ENCODE data around the gene YARS1. TPM values are rescaled to one million over a fixed set of nuclear protein-coding genes. Genes with fewer than 3 reads are reported as not detected.

YARS1 gene
- total RNA-seq, 1 donor, result 199 TPM

- Histone ChIP-seq H4K20me1 (ENCODE audit: insufficient read depth, low read length) (no peaks in the 10 kb centered on the region), H2AFZ (ENCODE audit: low read length) (no peak overlapping the region), H3K4me2 (ENCODE audit: insufficient read depth, low read length) (no peak overlapping the region), H3K27me3 (ENCODE audit: insufficient read depth, low read length) (no peaks in the 10 kb centered on the region), H3K4me1 (ENCODE audit: insufficient read depth, low read length) (no peaks in the 10 kb centered on the region), H3K27ac (ENCODE audit: low read depth, low read length) (no peak overlapping the region), H3K36me3 (ENCODE audit: insufficient read depth, low read length) (peaks cover 70% of the 10 kb centered on the region), H3K4me3 (ENCODE audit: insufficient read depth, low read length) (no peak overlapping the region), H3K79me2 (ENCODE audit: insufficient read depth, low read length) (no peaks in the 10 kb centered on the region), H3K9me3 (ENCODE audit: low read depth, low read length) (no peaks in the 10 kb centered on the region)
- TF ChIP-seq CTCF (IDR thresholded peaks at IDR 0.05; ENCODE audit: extremely low read depth, low read depth, low read length), result no peak
- DNase-seq (ENCODE audit: insufficient read length, low spot score, missing footprints), result no peak
Observed at GRCh38 chr1:32831878-32832277, 14.7 kb upstream of the YARS1 start.

DNA sequence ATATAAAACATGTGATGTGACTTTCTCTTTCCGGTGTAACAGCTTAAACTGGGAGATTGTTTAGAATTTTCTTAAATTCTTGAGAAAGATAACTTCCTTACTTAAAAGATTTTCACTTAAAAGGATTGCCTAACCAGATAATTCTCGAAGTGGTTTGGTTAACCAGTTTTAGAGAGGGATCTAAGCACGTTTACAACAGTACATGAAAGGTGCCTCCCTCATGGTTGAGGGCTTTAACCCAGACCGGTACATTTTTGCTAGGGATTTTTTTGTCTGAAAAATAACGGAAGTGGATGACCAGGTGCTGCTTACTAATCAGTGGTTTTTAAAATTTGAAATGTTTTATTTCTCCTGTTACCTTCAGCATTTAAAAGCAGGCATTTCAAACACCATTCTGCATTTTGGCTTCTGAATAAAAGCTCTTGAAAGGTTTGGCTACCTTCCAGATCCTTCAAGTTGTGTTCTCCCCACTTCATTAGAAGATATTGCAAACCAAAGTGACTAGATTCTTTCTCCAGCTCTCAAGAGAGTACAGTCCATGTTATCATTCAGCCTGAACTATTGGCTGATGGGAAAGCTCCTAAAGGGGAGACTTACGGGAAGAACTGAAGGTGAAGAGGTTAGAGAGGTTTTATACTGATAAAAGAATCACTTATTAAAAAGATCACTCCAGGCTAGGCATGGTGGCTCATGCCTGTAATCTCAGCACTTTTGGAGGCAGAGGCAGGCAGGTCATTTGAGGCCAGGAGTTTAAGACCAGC is 13.1 kb upstream of the YARS1 start:
- H2AFZ ChIP-seq (ENCODE audit: low read length), result no peak overlapping the region
- DNase-seq (ENCODE audit: insufficient read length, low spot score, missing footprints), result no peak
- no peaks in the 10 kb centered on the region for H3K4me1 ChIP-seq (ENCODE audit: insufficient read depth, low read length)
- no peak overlapping the region for H3K4me3 ChIP-seq (ENCODE audit: insufficient read depth, low read length)
- H3K27me3 ChIP-seq (ENCODE audit: insufficient read depth, low read length), result no peaks in the 10 kb centered on the region
- H3K4me2 ChIP-seq (ENCODE audit: insufficient read depth, low read length), result no peak overlapping the region
- no peaks in the 10 kb centered on the region for H4K20me1 ChIP-seq (ENCODE audit: insufficient read depth, low read length)
- H3K9me3 ChIP-seq (ENCODE audit: low read depth, low read length), result no peaks in the 10 kb centered on the region
- peaks cover 81% of the 10 kb centered on the region for H3K36me3 ChIP-seq (ENCODE audit: insufficient read depth, low read length)
- no peak overlapping the region for H3K27ac ChIP-seq (ENCODE audit: low read depth, low read length)
- H3K79me2 ChIP-seq (ENCODE audit: insufficient read depth, low read length), result peaks cover 2% of the 10 kb centered on the region
- TF ChIP-seq CTCF (IDR thresholded peaks at IDR 0.05; ENCODE audit: extremely low read depth, low read depth, low read length), result no peak

DNA sequence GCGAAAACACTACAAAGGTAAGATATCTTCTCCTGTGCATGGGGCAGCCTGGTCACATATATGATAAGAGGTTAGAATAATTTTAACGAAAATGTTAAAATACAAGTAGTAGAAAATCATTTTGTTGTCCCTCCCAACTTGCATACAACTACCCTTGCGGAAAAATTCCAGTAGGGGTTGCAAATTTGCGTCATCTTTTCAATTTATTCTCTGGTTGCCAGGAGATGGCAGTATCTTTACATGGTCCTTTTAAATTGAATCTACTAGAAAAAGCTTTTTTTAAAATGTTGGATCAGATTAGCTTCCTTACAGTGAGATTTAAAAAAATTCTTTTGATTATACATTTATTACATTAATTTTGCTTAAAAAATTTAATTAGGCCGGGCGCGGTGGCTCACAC is 11.2 kb upstream of the YARS1 start:
- TF ChIP-seq CTCF (IDR thresholded peaks at IDR 0.05; ENCODE audit: extremely low read depth, low read depth, low read length), result peak; percentile 20
- H3K36me3 ChIP-seq (ENCODE audit: insufficient read depth, low read length), result peaks cover 78% of the 10 kb centered on the region
- H3K27me3 ChIP-seq (ENCODE audit: insufficient read depth, low read length), result no peaks in the 10 kb centered on the region

DNA sequence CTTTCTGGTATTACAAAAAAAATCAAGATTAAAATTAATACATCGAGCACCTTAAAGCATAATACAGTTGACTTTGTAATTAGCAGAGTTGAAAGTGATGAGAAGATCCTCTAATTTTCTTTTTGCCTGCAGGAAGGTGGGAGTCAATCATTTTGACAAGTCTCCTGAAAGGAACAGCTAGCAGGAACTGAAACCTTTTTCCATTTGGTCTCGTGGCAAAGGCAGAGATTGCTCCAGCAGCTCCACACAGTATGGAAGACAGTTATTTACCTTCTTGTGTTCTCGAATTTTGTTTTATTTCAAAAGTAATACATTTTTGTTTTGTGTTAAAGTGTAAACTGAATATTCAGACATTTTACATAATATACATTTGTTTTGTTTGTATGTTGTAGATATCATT is 8.0 kb upstream of the YARS1 start:
- no peak overlapping the region for H3K4me2 ChIP-seq (ENCODE audit: insufficient read depth, low read length)
- peaks cover 49% of the 10 kb centered on the region for H3K36me3 ChIP-seq (ENCODE audit: insufficient read depth, low read length)
- no peak for TF ChIP-seq CTCF (IDR thresholded peaks at IDR 0.05; ENCODE audit: extremely low read depth, low read depth, low read length)
- no peaks in the 10 kb centered on the region for H3K4me1 ChIP-seq (ENCODE audit: insufficient read depth, low read length)
- no peaks in the 10 kb centered on the region for H3K9me3 ChIP-seq (ENCODE audit: low read depth, low read length)
- H3K4me3 ChIP-seq (ENCODE audit: insufficient read depth, low read length), result no peak overlapping the region
- no peak overlapping the region for H3K27ac ChIP-seq (ENCODE audit: low read depth, low read length)
- H3K79me2 ChIP-seq (ENCODE audit: insufficient read depth, low read length), result peaks cover 37% of the 10 kb centered on the region
- peaks cover 3% of the 10 kb centered on the region for H4K20me1 ChIP-seq (ENCODE audit: insufficient read depth, low read length)
- no peaks in the 10 kb centered on the region for H3K27me3 ChIP-seq (ENCODE audit: insufficient read depth, low read length)
- no peak for DNase-seq (ENCODE audit: insufficient read length, low spot score, missing footprints)
- H2AFZ ChIP-seq (ENCODE audit: low read length), result no peak overlapping the region

More for the DNA sequence above, 11.2 kb upstream of the YARS1 start:
- H2AFZ ChIP-seq (ENCODE audit: low read length), result no peak overlapping the region
- DNase-seq (ENCODE audit: insufficient read length, low spot score, missing footprints), result peak; percentile 11
- H3K9me3 ChIP-seq (ENCODE audit: low read depth, low read length), result no peaks in the 10 kb centered on the region
- no peaks in the 10 kb centered on the region for H4K20me1 ChIP-seq (ENCODE audit: insufficient read depth, low read length)
- H3K4me3 ChIP-seq (ENCODE audit: insufficient read depth, low read length), result no peak overlapping the region
- no peak overlapping the region for H3K27ac ChIP-seq (ENCODE audit: low read depth, low read length)
- H3K79me2 ChIP-seq (ENCODE audit: insufficient read depth, low read length), result peaks cover 9% of the 10 kb centered on the region
- no peaks in the 10 kb centered on the region for H3K4me1 ChIP-seq (ENCODE audit: insufficient read depth, low read length)
- no peak overlapping the region for H3K4me2 ChIP-seq (ENCODE audit: insufficient read depth, low read length)

Measured in osteoblast (primary cell).